ENCODE data around the gene HLCS.

The HLCS gene

DNA sequence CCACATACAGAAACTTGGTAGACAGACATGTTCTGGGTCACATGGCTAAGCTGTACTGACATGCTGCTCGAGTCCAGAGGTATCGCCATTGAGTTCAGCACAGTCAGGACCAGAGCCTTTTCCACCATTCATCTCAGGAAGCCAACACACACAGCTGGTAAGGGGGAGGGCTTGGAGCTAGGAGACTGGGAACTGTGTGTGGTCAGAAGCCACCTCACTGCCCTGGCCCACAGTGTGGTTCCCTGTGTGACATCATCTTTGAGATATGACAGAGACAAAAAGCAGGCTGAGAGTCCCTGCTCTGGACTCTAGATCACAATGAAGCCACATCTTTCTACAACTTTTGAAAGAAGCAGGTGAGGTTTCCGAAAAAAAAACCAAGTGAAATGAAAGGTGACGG, 160.4 kb downstream of the HLCS start:
- DNase-seq (ENCODE audit: low read depth), result no peak

DNA sequence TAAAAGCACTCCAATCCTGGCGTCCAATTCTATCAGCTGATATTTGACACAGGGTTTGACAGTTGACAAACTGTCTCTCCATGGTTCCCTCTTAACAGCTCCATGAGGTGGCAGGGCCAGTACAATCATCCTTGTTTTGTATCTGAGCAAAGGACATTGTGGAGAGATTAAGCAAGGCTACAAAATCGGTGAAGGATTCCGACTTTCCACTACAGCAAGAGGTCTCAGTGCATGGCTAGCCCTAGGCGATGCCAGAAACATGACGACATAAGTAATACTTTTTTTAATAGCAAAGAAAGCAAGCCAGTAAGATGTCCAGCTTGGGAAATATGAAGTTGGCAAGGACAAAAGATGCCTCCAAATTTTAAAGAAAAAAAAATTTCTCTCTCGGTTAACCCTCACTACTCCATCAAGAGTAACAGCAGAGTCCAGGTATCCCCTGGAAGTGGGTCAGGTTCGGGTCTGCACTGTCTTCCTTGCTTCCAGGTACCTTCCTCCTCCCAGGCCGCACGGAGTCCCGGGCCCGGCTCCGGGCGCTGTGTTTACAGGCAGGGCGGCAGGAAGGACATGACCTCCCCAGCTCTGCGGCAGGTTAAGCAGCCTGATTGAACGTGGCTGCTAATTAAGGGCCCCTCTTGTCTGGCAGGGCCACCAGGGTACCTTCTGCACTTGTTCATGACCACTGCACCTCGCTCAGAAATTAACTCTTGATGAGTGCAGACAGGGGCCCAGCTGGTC, 161.4 kb downstream of the HLCS start:
- no peak for DNase-seq (ENCODE audit: low read depth)

DNA sequence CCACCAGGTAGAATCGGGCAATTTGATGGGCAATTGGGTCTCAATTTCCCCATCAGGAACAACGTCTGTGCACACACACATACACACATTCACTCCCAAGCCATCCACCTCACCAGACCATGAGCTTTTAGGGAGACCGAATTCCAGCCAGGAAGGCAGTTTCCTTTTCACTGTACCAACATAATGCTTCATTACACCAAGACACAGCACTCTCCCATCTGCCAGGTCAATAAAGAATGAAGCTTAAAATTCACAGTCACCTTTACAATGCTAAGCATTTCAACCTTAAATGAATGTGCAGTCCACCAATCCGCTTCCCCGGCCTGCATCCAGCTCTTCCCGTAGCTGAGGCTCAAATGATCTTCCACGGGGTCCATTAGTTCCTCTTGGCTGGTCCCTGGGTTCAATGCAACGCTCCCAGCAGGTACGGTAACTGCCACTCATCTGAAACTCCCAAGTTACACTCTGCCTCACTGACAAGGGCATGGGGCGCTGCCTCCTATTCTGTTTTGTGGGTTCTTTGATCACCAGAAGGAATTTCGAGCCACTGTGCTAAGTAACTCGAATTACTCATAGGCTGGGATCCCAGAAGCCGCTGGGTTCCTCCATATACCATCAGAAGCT, 162.5 kb downstream of the HLCS start:
- DNase-seq (ENCODE audit: low read depth), result no peak

DNA sequence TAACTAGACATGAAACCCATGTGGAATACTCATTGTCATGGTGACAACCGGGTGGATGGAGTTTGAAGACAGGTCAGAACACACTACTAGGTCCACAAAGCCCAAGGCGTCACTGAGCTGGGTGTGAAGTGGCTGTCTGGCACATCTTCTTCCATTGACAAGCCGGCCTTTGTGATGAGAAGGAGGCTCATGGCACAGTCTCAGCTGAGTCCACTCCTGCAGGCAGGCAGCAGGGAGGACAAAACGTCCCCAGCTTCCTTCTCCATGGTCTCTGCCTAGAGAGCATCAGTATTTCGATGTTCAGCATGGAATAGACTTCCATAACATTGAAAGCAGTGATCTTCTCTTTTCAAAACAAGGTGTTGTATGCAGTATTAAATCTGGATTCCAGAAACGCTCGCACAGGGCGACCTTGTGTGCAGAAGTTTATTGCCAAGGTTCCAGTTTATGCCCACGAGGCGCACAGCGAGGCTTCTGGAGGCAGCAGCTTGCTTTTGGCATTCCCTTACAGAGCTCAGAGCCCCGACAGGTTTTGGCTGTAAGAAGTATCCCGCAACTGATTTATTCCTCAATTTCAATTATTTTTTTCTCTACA, 163.3 kb downstream of the HLCS start:
- no peak for DNase-seq (ENCODE audit: low read depth)

DNA sequence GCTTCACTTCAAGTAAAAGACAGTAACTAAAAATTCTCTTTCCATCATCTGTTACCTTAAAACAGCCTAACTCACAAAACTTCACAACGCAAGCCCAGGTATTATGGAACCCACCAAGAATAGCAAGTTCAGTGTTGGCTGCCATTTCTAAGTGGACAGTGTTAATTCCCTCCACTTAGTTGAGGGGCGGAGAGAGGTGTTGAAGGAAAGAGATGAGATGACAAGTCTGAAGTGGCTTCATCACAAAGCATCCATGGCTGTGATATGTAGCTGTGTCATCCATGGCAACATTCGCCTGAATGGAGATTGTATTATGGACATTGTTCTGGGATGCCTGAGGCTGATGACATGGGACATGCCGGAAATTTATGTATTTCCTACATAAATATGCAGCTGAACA, 165.7 kb downstream of the HLCS start:
- no peak for DNase-seq (ENCODE audit: low read depth)

DNA sequence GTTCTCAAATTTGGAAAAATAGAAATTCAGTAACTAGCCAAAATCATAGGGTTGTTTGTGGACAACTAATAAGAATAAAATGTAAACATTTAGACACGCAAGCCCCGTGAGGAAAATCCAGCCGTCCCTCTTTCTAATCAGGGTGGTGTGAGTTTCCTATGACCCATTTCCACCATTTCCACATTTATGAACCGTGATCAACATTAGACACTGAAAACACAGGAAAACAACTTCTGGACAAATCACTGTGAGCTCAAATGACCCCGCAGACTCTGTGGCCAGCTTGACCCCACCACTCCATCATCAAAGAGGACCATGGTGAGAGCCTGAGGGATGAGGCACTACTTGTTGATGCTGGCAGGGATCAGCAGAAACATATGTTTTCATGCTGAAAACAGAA, 166.6 kb downstream of the HLCS start:
- no peak for DNase-seq (ENCODE audit: low read depth)

DNA sequence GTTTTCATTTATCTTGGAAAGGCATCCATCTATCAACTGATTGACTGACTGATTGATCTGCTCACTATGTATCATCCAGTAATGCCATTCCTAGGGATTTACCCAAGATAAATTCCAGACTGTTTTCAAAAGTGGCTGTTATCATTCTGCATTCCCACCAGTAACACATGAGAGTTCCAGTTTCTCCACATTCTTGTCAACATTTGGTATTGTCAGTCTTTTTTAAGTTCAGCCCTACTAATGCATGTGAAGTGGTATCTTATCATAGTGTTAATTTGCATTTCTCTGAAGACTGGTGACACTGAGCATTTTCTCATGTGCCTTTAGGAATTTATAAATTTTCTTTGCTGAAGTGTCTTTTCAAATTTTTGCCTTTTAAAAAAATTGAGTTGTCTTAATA, 168.0 kb downstream of the HLCS start:
- DNase-seq (ENCODE audit: low read depth), result no peak

DNA sequence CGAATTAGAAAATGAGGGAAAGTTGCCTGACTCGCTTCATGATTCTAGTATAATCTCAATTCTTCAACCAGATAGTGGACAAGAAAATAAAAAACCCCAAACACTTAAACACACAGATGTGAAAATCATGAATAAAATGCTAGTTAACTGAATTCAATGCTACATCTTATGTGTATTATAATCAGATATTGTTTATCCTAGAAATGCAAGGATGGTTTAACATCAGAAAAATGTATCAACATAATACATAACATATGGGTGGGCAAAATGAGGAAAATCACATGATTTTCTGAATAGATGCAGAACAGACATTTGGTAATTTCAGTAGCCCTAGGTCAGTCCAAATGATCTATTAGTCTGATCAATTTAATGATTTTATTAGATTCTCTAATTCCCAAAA, 170.4 kb downstream of the HLCS start:
- no peak for DNase-seq (ENCODE audit: low read depth)

DNA sequence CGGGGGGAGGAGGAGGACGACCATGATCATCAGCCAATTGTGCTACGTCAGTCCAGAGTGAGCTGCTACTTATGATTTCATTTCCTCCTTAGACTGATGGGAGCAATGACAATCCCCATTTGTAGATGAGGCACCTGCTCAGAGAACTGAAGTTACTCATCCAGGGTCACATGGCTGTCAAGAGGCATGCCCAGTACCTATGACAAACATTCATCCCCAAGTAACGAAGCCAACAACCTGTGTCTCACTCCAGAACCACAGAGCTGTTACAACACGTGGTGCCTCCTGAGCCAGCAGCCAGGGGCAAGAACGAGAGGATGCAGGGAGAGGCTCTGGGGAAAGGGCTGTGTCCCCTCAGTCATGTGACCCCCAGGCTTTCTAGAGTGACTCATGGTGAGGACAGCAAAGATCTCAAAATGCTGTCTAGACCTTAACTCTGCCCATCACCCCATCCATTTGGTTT, 173.9 kb downstream of the HLCS start:
- no peak for DNase-seq (ENCODE audit: low read depth)

DNA sequence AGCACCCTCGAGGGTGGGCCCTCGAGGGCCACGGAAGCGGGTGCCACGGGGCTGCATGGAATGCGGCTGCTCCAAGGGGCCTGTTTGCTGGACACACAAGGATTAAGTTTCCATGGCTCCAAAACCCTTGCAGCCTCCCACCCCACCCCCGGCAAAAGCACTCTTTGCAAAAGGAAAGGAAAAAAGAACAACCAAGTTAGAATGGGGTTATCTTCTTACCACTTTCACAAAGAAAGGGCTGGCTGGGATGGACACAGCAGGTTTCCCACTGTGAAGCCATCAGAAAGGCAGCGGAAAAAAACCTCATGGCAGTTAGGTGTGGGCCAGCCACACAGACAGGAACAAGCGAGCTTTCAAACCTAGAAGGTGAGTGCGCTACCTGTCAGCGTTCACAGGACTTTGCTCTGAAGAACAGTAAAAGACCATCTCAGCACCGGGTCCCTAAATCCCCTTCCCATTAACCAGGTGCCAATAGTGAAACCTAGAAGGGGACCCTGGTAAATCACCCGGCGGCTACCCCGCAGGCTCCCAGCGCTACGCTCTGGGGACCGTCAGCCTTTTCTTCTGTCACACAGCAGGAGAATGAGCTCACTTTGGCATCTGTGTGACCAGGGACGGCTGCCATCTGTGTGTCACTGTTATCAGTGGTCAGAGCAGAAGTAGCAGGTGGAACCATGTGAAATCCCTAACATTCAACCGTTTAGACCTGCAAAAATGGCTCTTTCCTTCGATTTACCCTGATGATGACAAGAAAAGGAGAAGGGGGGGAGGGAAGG, 174.6 kb downstream of the HLCS start:
- DNase-seq (ENCODE audit: low read depth), result no peak

DNA sequence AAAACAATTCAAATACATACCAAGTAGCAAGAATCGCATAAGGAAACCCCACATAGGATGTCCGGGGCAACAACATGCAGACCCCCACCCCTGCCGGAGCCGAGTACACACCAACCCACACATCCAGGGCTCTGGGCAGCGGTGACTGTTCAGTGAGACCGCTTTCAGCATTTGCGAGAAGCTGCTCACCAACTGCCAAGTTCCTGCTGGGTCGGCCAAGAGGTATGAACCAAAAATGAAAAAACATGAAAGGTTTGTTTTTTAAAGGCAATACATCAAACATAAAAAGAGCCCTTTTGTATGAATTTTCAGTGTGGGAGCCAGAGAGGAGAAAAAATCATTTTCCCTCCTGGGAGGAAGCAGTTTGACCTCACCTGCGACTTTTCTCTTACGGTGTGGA, 175.3 kb downstream of the HLCS start:
- DNase-seq (ENCODE audit: low read depth), result no peak

DNA sequence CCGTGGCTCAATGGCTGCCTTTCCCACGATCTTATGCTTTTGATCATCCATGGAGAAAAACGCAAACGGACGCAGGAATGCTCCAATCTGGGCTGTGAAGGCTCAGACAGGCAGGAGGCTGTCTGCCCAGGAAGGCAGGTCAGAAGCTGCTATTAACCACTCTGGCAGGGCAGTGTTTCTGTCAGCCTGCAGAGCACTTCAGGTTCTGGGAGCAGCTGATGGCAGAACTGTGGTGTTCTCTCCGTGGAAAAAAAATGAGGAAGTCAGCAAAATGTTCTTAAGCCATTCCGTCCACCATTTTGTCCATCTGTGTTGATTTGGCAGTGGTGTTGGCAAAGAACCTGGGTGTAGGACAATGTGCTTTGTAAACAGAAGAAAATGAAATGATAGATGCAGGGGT, 175.9 kb downstream of the HLCS start:
- DNase-seq (ENCODE audit: low read depth), result no peak

DNA sequence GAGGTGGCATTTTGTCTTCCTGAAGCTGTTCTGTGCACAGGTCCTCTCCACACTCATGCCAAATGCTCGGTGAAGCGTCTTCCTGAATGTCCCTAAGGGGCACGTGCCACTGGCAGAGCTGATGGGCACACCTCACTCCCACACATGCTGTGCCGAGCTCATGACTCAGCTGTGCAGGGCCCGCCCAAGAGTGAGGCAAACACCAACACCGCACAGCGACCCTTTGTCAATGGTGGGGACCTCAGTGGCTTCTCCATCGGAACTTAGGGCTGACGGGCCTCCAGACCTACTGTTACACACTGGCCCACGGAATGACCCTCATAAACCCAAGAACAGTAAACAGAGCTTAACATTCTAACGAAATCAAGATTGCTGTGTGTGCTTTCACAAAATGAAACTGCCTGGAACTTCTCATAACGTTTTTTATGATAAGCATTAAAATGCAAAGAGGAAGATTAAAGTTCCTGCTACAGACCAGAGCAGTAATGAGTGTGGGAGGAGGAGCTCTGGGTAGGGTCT, 178.3 kb downstream of the HLCS start:
- no peak for DNase-seq (ENCODE audit: low read depth)

DNA sequence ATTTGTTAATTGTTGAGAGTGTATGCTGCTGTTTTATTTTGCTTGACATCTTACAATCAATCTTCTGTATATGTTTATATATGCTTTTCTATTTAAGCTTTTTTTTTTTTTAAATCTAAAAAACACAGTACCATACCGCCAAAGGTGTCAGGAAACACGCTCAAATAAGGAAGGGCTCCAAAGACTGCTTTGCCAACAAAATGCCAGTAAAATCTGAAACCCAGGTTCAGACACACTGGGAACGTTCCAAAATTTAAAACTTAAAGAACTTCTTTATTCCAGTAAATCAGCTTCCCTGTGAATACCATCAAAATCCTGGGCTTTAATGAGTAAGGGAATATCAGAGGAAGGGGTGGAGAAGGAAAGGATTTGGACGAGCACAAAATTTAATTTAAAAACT, 180.3 kb downstream of the HLCS start:
- no peak for DNase-seq (ENCODE audit: low read depth)

DNA sequence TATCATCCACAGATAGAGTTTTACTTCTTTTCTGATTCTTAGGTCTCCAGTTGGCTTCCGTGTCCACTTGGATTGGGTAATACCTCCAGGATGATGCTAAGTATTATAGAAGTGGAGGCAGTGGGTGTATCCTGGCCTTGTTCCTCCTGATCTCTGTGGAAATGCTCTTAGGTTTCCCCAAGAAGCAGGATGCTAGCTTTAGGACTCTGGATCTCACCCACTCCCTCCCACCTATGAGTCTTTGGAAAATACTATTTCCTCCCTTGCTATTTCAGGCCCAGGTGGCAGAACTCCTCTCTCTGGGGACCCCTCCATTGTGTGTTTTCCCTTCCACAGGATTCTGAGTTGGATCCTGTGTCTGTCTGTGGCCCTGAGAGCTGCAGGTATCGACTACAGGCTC, 180.9 kb downstream of the HLCS start:
- no peak for DNase-seq (ENCODE audit: low read depth)

DNA sequence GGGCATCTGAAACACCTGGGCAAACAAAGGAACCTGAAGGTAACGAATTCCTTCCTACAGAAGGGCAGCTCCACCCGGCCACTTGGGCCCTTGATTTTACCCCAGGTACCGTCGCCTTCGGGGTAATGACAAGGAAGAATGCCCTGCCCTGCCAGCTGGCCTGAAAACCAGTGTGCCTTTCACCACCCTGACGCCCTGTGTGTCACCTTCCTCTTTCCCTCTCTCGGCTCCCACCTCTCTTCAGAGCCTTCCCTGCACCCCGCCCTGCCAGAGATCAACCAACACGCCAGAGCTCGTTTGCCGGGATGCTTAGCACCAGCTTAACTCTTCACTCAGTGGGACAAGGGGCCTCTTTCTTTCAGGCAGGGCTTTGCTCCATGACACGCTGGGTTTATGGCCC, 181.5 kb downstream of the HLCS start:
- DNase-seq (ENCODE audit: low read depth), result no peak

DNA sequence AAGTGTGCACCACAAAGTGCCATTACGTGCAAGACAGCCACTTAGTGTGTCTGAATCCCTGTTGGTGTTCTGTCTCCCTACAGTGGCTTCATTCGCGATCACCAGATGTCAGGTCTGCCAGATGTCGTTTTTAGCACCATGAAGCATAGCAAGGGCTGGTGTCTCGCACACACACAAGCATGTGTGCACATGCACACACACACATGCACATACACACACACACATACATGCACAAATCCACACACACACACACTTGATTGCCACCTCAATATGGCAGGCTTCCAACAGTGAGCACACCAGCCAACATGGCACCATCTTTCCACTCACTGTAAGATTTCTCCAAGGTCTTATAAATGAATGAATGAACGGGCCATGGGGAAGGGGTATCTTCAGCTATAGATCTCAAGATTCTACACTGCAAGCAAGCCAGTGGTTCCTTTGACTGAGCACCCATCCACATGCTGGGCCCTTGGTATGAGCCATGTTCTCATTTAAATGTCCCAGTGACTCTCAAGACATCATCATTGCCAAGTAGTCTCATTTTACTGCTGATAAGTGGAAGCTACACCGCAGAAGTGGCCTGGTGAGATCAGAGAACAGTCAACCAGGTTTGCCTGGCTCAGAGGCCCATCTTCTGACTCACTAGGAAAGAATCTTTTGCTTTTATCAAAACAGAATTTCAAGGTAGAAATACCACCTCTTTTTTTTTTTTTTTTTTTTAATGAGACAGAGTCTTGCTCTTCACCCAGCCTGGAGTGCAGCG, 182.7 kb downstream of the HLCS start:
- DNase-seq (ENCODE audit: low read depth), result no peak

DNA sequence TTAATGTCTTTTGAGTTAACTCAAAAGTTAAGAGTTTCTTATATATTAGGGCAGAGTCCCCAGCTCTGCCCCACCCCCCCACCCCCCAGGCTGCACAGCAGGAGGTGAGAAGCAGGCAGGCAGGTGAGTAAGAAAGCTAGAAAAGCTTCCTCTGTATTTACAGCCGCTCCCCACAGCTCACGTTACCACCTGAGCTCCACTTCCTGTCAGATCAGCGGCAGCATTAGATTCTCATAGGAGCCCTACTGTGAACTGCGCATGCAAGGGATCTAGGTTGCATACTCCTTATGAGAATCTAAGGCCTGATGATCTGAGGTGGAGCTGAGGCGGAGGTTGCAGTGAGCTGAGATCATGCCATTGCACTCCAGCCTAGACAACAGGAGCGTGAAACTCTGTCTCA, 185.6 kb downstream of the HLCS start:
- no peak for DNase-seq (ENCODE audit: low read depth)

DNA sequence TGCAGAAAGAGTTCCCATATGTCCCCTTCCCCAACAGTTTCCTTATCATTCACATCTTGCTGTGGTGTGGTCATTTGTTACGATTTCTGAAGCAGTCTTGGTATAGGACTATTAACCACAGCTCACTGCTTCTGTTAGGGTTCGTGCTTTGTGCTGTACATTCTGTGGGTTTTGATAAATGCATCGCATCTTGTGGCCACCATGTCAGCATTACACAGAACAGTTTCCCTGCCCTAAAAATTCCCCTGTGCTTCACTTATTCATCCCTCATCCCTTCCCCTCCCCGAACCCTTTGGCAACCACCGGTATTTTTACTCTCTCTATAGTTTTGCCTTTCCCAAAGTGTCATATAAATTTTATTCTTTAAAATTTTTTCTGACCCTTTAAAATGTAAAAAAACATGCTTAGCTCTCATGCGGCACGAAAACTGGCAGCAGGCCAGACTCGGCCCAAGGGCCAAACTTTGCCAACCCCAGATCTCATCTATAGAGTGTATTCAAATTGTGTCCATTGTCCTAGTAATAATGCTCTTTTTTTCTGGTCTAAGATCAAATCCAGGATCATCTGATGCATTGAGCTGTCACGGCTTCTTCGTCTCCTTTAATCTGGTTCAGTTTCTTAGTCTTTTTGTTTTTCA, 189.4 kb downstream of the HLCS start:
- DNase-seq (ENCODE audit: low read depth), result no peak

DNA sequence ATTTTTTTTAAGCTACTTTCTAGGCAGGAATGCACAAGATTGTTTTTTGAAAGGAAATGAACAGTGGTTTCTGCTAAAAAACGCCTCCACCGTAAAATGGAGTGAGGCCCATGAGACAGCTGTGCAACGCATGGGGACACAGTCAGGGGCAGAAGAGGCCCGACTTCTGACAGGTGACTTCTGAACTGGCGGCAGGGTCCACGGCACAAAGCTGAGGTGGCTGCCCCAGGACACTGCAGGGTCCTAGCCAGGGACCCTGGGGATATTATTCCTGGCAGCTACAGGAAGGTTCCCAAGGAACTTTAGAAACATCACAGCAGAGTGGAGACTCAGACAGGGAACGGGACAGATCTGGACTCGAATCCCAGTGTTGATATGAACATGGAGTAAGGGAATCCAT, 192.5 kb downstream of the HLCS start:
- no peak for DNase-seq (ENCODE audit: low read depth)

DNA sequence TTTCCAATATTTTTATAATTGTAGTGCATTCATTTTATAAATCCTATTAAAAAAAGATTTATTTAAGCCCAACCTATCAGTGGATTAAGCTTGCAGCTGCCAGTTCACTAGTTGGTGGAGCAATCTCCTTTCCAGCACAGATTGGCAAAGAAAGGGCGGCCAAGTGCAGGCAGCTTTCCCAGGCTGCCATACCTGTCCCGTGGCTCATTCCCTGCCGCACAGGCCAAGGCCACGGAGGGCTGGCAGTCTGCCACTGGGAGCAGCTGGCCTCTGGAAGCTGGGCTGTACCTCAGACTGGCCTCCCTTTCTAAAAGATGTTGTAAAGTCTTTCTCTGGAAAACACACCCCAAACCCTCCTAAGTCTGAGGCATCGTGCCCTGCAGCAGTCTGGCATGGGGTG, 193.4 kb downstream of the HLCS start:
- no peak for DNase-seq (ENCODE audit: low read depth)

All from activated T-cell treated with anti-CD3 and anti-CD28 coated beads for 48 hours (primary cell).